GM19099 (cell line): Measurements from ENCODE around the gene ARHGAP26.

Experiments
- POLR2A ChIP-seq: IDR thresholded peaks from 3 replicates; pipeline ENCODE4 v1.6.1; 2011; ENCODE audit warnings: low read depth; ENCODE audit not compliant: insufficient read length; ENCODE audit errors: extremely low read depth

Gene ARHGAP26

DNA sequence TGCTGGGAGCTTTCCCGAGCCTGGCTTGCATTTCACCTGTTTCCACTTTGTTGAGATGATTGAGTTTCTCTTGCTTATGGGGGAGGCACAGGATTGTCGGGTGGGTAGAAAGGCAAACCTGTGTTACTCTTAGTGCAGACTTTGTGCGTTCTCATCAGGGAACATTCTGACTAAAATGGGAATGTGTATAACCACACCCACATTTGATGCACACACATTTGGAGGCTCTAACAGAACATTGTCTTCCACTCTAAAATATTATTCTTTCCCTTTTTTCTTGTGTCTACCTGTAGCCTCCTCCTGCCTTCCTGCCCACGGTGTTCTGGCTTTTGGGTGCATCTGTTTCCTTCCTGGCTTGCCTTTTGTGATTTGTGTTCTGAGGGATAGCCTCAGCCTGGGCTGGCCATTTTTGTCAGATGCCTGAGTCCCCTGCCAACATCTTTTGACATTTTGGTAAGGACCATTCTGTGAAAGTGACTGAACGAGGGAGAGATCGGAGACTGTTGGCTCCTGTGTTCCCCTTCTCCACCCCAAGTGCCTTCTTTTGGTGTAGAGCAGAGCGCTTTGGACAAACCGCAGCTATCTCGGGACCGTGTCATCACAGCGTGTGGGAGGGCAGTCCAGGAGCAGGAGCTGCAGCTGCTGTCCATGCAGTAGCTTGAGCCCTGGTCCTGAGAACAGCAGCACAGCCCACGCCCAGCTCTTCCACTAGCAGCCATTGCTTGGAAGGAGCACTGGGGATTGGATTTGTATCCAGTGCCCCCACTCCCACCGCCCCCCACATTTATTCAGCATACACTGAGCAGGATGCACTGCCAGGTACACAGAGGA is 101.4 kb downstream of the ARHGAP26 start:
- no peak for TF ChIP-seq POLR2A

- TF ChIP-seq POLR2A, result no peak
These were observed 102.0 kb downstream of the ARHGAP26 start for GRCh38 chr5:142872217-142872616.

DNA sequence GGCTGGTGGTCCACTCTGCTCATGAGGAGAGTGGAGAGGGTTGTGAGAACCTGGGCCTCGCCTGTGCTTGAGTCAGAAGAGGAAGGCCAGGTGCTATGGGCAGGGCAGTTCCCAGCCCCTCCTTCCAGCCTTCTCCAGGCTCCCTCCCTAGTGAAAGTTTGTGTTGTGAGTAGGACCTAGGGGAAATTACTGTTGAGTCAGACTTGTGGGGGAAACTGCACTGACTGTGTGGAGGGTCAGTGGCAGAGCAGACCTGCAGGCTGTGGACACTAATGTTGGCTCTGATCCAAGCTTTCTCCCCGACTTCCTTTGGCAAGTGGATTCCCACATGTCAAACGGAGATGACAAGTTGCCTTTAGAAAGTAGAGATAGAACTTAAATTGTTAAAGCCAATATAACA is 102.6 kb downstream of the ARHGAP26 start:
- no peak for TF ChIP-seq POLR2A

GRCh38 chr5:142873831-142874230 is 103.7 kb downstream of the ARHGAP26 start:
- no peak for TF ChIP-seq POLR2A

DNA sequence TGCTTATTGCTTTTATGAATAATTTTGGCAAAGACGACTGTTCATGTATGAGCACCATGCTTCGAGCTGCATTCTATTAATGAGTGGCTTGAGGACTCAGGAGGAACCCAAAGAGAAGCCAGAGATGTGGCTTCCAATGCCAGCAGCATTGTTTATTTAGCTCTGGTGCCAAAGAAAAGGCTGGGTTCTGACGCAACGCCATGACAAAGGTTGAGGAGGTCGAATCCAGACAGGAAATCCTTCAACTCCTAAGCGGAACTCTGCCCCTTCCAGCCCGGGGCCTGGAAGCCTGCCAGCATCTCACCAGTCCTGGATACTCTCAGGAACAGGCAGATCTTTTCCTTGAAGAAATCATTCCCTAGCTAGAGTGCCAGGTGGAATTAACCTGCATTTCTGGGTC is 104.4 kb downstream of the ARHGAP26 start:
- no peak for TF ChIP-seq POLR2A

DNA sequence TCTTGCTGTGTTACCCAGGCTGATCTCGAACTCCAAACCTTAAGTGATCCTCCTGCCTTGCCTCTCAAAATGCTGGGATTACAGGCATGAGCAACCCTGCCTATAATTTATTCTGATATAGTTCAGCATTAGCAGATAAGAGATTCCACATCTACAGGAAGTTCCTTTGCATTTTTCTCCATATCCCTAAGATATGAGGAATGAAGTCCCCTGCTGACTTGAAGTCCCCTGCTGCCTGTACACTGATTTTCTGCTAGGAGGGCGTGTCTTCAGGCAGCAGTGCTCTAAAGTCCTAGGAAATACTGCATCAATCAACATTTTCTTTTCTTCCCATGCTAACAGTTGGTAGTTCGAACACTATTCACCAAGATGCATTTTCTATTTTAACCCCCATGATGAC is 105.8 kb downstream of the ARHGAP26 start:
- TF ChIP-seq POLR2A, result no peak

DNA sequence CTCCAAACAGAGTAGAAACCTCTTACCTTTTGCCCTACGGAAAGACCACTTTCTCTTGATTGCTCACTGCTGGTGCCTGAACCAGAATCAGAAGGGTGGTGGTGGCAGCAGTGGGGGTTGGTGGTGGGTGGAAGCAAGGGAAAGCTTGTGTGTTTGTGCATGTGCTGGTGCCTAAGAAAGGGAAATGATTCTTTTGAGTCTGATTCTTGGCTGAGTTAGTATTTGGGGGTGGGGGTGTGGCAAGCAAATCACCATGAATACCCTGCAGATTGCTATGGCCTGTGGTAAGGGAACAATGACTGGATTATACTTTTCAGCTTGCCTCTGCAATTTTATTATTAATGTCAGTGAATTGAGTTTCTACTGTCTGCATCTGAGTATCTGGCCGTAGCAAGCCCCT is 106.6 kb downstream of the ARHGAP26 start:
- TF ChIP-seq POLR2A, result no peak

GRCh38 chr5:142878111-142878510 is 107.9 kb downstream of the ARHGAP26 start:
- no peak for TF ChIP-seq POLR2A

DNA sequence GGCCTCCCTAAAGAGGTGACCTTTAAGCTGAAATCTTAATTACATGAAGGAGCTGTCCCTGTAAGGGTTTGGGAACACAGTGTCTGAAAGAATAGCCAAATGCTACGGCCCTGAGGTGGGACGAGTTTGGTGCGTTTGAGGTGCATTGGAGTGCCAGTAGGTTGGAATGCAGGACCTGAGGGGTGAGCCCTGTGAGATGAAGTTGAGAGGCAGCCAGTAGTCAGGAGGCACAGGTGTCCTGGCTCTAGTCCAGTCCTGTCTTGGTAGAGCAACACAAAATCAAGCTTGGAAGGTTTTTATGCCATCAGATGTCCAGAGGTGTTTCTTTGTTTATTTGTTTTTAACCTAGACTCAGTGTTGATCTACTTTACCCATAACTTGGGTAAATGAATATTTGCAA is 108.5 kb downstream of the ARHGAP26 start:
- TF ChIP-seq POLR2A, result no peak

DNA sequence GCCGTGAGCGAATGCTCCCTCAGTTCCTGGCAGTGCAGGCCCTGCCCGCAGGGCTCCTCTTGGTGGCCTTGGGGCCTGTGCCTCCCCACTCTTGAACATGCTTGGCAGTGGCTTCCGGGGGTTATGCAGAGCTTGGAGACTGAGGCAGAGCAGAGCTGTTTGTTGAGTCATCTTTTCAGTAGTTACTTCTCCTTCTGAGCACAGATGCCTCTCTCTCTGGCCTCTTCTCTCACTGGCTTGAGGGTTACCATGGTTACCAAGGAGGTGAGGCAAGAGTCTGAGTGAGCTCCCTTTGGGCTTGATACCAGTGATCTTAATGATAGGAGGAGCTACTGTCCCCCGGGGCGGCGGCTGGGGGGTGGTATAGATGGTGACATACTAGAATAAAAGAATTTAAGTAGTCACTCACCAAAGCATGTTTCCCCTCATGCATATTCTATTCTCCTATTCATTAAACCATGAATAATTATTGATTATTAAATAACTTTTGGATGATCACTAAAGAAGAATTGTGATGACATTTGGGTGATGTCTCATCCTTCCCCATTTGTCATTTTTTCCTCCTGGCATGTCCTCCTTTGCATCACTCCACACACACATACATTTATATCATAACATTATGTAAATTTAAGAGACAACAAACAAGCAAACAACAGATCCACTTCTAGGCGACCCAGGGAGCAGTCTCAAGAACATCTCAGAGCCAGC is 111.1 kb downstream of the ARHGAP26 start:
- no peak for TF ChIP-seq POLR2A

- no peak for TF ChIP-seq POLR2A
These were observed 111.6 kb downstream of the ARHGAP26 start for GRCh38 chr5:142881784-142882126.

DNA sequence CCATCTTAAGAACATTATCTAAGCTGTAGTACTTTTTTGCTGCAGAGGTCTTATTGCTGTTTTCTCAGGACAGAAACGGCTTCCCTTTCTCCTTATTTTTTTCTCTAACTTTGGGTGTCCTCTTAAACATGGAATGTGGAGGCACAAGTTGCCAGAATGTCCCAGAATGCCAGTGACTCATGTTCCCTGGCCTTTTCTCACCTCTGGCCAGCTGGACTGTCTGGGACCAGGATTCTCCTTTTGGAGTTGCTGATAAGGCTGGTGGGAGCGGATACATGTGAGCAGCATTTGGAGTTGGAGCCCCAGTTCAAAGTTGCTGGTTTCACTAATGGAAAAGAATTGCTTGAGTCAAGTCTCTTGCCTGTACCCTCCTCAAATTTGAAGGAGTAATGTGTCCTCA is 112.8 kb downstream of the ARHGAP26 start:
- TF ChIP-seq POLR2A, result no peak

GRCh38 chr5:142883438-142883837 is 113.3 kb downstream of the ARHGAP26 start:
- no peak for TF ChIP-seq POLR2A

DNA sequence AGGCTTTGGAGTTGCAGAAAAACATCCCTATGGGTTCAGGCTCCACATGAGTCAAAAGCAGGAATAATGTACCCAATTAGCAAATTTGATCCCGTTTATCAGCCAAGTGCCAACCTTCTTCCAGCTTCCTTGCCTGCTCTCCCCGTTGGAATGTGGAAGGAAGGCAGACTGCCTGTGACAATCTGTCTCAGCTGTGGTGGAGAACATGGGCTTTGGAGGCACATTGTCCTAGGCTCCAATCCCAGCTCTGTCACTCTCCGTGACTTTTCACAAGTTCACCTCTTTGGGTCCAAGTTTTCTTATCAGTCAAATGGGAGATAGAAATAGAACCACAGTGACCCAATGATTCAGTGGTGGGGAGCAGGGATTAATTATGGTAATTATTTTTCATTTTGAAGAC is 113.9 kb downstream of the ARHGAP26 start:
- no peak for TF ChIP-seq POLR2A

DNA sequence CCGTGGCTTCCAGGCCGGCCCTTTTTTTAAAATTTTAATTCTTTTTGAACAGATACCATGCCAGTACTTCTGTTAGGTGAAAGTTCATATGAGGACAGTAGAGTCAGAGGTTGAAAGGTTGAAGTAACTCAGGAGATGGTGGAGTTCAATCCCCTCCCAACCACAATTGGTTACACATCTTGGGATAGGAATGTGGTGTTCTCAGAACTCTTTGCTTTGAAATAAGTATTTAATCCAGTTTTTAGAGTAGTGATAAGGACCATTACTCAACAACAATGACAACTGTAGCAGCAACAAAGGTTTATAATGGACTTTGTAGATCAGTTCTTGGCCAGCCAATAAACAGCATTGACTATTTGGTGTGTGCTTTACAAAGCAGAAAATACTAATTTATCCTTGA is 116.0 kb downstream of the ARHGAP26 start:
- TF ChIP-seq POLR2A, result no peak

- no peak for TF ChIP-seq POLR2A
These were observed 116.8 kb downstream of the ARHGAP26 start for GRCh38 chr5:142886956-142887355.

DNA sequence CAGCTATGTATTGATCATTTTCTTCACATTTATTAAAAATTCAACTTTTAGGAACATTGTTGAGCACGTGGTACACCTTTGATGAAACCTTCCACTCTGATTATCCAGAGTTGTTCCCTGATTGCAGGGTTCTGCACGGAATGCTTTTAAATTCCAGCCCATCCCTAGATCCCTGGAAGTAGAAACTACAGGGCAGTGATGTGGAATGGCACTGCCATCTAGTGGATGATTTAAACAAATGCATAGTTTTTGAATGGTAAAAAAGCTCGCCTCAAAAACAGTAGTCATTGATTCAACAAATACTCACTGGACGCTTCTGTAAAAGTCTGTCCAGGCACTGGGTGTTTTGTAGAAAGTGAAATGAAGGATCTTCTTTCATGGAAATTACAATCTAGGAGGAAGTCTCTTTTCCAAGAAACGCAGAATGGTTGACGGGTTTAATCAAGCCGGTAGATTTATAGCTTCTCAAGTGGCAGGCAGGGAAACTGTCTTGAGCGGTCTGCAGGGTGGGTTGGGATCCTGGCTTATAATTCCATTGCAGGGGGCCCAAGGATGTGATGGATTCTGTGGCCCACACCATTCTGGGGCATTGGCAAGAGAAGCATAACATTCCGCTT is 118.4 kb downstream of the ARHGAP26 start:
- TF ChIP-seq POLR2A, result no peak

- no peak for TF ChIP-seq POLR2A
These were observed 121.8 kb downstream of the ARHGAP26 start for GRCh38 chr5:142892021-142892420.
